OCI-LY1 (cell line): ENCODE measurements around the gene GBA2.

Experiments used
- CTCF ChIP-seq: fragments of 200-600 bp; sonication (generic), shearing (Covaris generic); IDR thresholded peaks from 2 replicates; pipeline ENCODE4 v1.5.1; 2017; ENCODE audit warnings: mild to moderate bottlenecking, antibody characterized with exemption, low read length, moderate library complexity, mixed read lengths
- EZH2 ChIP-seq: fragments of 200-600 bp; sonication (generic), shearing (Covaris generic); IDR thresholded peaks from 2 replicates; pipeline ENCODE4 v1.8.0; 2017; ENCODE audit warnings: borderline replicate concordance, mixed run types, mild to moderate bottlenecking, antibody characterized with exemption, low read length, moderate library complexity, mixed read lengths

GRCh38 chr9:35706951-35707350, 42.1 kb downstream of the GBA2 start:
- TF ChIP-seq CTCF (no peak), EZH2 (no peak)
